ENCODE measurements around the gene LUZP1. TPM values are rescaled to one million over a fixed set of nuclear protein-coding genes. Genes with fewer than 3 reads are reported as not detected.

The LUZP1 gene
- total and polyA plus RNA-seq, 11 donors: 6.1 to 42.3 (median 30.0) TPM

DNA sequence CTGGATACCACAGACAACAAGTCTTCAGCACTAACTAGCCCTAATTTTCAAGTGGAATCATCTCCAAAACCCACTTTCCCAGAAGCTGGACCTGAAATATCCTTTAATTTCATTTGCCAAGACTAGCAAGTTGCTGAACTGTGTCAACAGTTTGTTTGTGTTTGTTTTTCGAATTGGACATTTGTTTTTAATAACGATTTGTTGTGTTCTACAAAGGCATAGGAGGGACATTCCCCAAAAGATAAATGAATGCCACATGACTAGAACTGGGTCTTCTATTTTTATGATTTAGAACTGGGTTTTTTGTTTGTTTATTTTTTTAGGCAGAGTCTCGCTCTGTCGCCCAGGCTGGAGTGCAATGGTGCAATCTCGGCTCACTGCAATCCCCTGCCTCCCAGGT, 17.9 kb downstream of the LUZP1 start:
- WGBS, 4 donors: 78 to 90% (median 83%) methylated on average over 5 of the region's 5 CpGs
- no peaks in the 10 kb centered on the region for H3K27me3 ChIP-seq
- TF ChIP-seq, protein P1, sequence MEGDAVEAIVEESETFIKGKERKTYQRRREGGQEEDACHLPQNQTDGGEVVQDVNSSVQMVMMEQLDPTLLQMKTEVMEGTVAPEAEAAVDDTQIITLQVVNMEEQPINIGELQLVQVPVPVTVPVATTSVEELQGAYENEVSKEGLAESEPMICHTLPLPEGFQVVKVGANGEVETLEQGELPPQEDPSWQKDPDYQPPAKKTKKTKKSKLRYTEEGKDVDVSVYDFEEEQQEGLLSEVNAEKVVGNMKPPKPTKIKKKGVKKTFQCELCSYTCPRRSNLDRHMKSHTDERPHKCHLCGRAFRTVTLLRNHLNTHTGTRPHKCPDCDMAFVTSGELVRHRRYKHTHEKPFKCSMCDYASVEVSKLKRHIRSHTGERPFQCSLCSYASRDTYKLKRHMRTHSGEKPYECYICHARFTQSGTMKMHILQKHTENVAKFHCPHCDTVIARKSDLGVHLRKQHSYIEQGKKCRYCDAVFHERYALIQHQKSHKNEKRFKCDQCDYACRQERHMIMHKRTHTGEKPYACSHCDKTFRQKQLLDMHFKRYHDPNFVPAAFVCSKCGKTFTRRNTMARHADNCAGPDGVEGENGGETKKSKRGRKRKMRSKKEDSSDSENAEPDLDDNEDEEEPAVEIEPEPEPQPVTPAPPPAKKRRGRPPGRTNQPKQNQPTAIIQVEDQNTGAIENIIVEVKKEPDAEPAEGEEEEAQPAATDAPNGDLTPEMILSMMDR (IDR thresholded peaks at IDR 0.05): no peak
- no peak for DNase-seq
- no peak overlapping the region for H3K4me3 ChIP-seq
- no peak for ATAC-seq
- no peaks in the 10 kb centered on the region for H3K9me3 ChIP-seq
- intact Hi-C loops (cut with DNase I): no loop called here
- H3K4me1 ChIP-seq: peaks cover 0 to 44% (median 25%) of the 10 kb centered on the region in 12 donors
- H3K27ac ChIP-seq: no peak overlapping the region
- H3K36me3 ChIP-seq: peaks cover 0 to 5% (median 0%) of the 10 kb centered on the region in 9 donors

DNA sequence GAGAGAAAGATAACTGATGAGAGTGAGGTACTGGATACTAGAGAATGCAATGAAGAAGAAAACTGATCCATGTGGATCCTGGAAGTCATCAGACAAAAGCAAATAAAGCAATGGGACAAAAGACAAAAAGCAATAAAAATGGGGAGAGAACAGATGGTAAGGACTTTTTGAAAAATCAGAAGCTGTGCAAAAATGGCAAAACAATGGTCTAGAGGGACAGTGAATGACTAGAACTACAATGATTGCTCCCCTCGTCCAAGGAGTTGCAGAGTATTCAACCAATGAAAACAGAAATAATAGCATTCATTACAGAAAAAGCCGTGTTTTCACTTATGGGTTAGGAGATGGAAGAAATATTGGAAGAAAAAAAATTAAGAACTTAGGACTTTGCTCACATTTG, 18.5 kb downstream of the LUZP1 start:
- DNase-seq: no peak
- TF ChIP-seq, protein P1 (IDR thresholded peaks at IDR 0.05): no peak

DNA sequence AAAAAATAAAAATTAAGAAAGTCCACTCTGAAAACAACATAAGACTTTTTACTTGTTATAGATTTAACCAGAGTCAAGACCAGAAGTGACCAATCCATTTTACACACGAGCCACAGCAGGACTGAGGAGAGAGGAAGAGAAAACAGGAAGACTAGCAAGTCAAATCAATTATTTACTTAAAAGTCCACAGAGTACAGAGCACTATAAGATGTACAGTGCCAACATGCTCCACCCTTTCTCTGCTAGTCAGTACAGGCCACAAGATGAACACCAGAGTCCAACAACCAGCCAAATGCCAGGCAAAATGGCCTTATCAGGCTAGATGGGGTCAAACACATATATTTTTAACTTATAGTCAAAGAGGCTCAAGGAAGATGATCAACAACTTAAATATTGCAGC, 19.5 kb downstream of the LUZP1 start:
- peaks cover 0 to 5% (median 0%) of the 10 kb centered on the region in 9 donors for H3K36me3 ChIP-seq
- H3K27me3 ChIP-seq: no peaks in the 10 kb centered on the region
- 44 to 73% (median 53%) methylated on average over 1 of the region's 1 CpG for WGBS, 4 donors
- intact Hi-C loops (cut with DNase I): no loop called here
- DNase-seq: no peak
- H3K9me3 ChIP-seq: no peaks in the 10 kb centered on the region
- peaks cover 0 to 42% (median 19%) of the 10 kb centered on the region in 12 donors for H3K4me1 ChIP-seq
- H3K4me3 ChIP-seq: no peak overlapping the region
- ATAC-seq: peak in 1 of 4 donors; percentile 47
- no peak overlapping the region for H3K27ac ChIP-seq
- TF ChIP-seq, protein P1 (IDR thresholded peaks at IDR 0.05): no peak
- no peak for TF ChIP-seq POLR2A (IDR thresholded peaks at IDR 0.05)

More for the DNA sequence above, 18.5 kb downstream of the LUZP1 start:
- 76 to 84% (median 83%) methylated on average over 2 of the region's 2 CpGs for WGBS, 4 donors
- Histone ChIP-seq H3K9me3 (no peaks in the 10 kb centered on the region), H3K4me1 (peaks cover 0 to 38% (median 19%) of the 10 kb centered on the region in 12 donors), H3K36me3 (peaks cover 0 to 5% (median 0%) of the 10 kb centered on the region in 9 donors), H3K27ac (no peak overlapping the region), H3K27me3 (no peaks in the 10 kb centered on the region), H3K4me3 (no peak overlapping the region)
- intact Hi-C loops (cut with DNase I): no loop called here
- no peak for ATAC-seq

DNA sequence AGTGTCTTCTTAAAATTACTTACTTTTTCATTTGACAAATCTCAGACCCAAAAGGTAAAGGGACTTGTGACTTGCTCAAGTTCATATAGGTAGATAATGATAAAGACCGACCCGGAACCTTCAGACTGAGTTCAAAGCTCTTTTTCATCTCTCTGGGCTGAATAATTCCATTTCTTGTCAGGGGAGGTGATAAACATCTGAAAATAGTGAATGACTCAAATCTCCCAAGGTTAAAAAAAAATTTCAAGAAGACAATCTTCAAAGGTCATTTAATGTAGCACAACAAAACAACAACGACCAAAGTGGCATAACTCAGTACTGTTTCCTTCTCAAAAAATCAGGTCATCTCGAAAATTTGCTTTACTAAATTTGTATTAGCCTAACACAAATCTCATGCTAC, 20.6 kb downstream of the LUZP1 start:
- intact Hi-C loops (cut with DNase I): no loop called here
- no peaks in the 10 kb centered on the region for H3K9me3 ChIP-seq
- no peak overlapping the region for H3K27ac ChIP-seq
- H3K4me1 ChIP-seq: peaks cover 0 to 41% (median 19%) of the 10 kb centered on the region in 12 donors
- 61 to 64% (median 63%) methylated on average over 4 of the region's 4 CpGs for WGBS, 4 donors
- peaks cover 0 to 8% (median 0%) of the 10 kb centered on the region in 9 donors for H3K36me3 ChIP-seq
- DNase-seq (no peak), ATAC-seq (no peak)
- TF ChIP-seq, protein P1 (IDR thresholded peaks at IDR 0.05): no peak
- TF ChIP-seq POLR2A (IDR thresholded peaks at IDR 0.05): no peak
- no peak overlapping the region for H3K4me3 ChIP-seq
- no peaks in the 10 kb centered on the region for H3K27me3 ChIP-seq
